Activated CD8-positive, alpha-beta memory T cell treated with anti-CD3 and anti-CD28 coated beads, Interleukin-2, amount 50 U/mL, for 48 hours (primary cell): ENCODE data around the gene SMAP2.

Source experiments
- DNase-seq: peaks from one replicate; pipeline ENCODE4 v3.0.0-alpha.2; 2020

SMAP2 gene

GRCh38 chr1:40423264-40423642 is 49.7 kb downstream of the SMAP2 start:
- DNase-seq: no peak

DNA sequence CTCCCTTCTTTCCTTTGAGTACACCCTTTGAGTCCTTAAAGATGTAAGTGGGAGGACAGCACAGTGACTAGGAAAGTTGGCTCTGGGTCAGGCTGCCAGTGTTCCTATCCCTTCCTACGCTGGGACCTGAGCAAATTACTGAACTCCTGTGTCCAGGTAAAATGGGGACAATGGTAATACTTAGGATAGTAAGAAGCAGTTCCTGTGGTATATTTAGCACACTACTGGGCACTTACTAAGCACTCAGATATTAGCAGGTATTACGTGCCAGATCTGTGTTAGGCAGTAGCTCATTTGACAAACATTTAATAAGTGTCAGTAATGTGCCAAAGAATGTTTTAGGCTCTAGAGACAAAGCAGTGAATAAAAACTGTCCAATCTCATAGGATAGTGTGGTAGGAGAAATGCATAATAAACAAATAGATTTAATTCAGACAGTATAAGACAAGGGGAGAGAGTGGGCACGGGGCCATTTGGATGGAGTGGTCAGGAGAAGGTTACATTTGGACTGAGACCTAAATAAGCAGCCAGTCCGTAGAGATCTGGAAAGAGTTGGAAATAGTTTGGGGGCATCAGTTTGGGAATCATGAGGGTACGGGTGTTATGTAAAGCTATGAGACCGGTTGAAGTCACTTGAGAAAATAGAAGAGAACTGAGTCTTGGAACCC is 50.6 kb downstream of the SMAP2 start:
- no peak for DNase-seq

- DNase-seq: no peak
Measured at GRCh38 chr1:40425198-40425597, 51.7 kb downstream of the SMAP2 start.

DNA sequence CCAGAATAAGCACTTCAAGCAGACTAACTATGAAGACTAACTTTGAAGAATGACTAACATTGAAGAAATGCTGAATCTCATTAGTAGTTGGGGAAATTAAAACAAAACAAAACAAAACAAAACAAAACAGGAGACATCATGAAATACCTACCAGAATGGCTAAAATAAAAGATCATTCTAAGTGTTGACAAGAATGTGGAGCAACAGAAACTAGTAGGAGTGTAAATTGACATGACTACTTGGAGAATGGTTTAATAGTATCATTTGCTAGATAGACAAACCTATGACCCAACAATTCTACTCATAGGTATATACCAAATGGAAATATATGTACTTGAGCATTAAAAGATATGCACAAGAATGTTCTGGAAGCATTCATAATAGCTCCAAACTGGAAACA is 57.9 kb downstream of the SMAP2 start:
- no peak for DNase-seq

GRCh38 chr1:40432644-40433390 is 59.3 kb downstream of the SMAP2 start:
- DNase-seq: no peak

DNA sequence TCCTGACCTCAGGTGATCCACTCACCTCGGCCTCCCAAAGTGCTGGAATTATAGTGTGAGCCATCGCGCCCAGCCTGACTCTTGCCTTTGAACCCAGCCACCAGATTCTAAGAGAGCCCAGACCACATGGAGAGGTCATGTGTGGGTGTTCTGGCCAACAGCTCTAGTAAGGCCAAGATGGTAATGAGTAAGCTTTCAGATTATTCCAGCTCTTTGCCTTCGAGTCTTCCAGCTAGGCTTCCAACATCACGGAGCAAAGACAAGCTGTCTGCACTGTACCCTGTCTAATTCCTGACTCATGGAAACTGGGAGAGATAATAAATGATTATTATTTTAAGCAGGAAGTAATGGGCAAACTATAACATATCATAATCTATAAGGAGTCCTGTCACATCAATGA is 61.9 kb downstream of the SMAP2 start:
- DNase-seq: no peak

- DNase-seq: no peak
Measured at GRCh38 chr1:40435876-40436275, 62.3 kb downstream of the SMAP2 start.

DNA sequence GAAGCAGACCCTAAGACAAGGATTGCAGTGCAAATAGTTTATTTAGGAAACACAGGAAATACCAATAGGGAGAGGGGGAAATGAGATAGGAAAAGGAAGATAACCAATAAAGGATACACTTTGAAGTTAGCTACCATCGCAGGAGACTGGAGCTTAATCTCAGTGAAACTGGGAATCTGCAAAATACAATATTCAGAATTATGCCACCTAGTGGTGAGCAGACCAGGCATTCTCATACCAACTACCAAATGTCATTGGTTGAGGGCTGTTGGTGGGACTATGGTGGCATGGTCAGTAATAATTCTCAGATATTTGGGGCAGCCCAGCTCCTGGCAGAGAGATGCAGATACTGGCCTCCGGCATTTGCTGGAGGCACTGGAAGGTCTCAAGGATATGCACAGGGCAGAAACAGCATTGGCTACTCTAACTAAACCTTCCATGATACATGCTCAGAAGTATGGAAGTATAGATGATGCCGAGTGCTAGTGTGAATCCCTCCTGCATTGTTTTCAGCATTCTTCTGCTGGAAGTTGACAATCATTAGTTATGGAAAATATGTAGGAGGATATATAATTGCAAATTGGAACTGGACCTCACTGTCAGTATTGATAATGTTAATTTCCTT is 65.0 kb downstream of the SMAP2 start:
- no peak for DNase-seq

DNA sequence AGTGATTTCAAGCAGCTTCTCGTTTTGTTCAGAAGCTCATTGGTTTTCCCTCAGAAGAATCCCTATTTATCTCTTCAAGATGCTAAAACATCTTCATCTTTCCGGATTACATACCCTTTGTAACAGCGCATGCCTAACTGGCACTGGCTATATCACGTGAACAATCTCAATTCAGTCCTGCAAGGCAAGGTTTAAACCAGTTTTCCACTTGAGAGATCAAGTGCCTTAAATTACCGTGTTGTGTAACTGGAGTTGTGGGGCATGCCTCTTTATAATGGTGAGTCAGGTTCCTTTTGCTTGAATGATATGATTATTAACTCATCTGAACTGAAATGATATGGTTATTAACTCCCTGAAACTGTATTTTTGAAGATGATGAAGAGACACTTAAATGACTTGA is 65.7 kb downstream of the SMAP2 start:
- no peak for DNase-seq

DNA sequence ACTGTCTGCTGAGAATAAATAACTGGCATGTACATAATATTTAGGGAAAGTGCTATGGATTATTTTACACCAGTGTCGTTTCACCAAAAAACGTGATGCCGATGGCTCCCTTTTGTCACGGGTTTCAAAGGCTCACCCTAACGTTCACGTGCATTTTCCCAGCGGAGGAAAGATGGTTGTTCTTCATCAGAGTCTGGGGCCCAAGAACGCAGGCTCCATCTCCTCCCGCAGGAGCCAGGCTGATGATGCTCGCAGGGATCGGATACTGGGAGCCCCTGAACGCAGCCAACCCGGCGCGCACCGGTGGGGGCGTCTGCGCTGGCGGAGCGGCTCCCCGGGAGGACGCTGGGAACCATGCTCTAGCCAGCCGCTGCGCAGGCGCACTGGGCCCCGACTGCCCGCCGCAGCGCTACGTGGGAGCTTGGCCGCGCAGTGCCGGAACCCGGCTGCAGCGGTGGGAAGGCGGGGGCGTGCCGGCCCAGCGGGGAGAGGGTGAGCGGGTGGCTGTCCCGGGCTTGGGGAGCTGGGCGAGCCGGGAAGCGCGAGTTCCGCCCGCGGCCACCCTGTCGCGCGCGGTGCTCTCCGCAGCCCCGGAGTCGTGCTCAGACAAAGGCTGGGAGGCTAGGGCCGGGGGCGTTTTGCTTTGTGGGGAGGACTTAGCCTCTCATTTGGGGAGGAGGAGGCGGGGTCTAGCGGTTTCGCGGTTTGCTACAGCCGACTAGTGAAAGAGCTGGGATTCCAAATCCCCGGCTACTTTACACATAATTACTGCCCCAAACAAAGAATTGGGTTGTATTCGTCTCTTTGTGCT is 76.4 kb downstream of the SMAP2 start, which contains the start of gene ZFP69B:
ZFP69B (plus strand) TSS at position 793 of the 811 bp plus-strand sequence. CDS start 486 bp downstream, outside the sequence.
- DNase-seq: peak; percentile 98

- DNase-seq: peak; percentile 90
Measured at GRCh38 chr1:40450495-40451237, 77.1 kb downstream of the SMAP2 start.

DNA sequence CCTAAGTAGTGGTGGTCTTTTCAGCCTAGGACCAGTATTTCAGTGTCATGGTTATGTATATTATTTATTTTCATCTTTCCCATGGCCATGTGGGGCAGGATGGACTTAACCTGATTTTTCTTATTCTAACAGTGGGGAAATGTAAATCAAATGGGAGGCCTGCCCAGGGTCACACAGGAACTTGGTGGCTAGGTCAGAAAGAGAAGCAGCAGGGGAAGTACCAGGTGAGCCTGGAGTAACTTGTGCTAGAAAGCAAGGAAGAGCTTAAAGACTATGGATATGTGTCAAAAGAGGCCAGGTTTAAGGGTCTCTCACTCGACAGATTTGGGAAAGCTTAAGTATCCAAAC is 77.7 kb downstream of the SMAP2 start:
- DNase-seq: peak; percentile 53

DNA sequence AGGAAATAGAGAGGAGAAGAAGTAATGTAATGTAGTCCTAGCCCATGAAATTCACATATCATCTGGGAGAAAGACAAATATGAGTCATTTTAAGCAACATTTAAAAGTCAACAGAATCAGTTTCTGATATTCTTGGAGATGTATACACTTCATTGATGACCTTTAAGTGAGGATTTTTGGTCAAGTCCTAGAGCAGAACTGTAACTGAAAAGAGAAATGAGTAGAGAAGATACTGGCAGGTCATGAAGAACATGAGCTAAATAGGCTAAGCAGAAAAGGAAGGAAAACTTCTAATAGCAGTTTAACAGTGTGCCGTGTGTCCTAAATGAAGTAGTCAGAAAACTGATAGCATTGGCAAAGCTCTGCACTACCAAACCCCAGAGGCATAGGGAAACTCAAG is 81.3 kb downstream of the SMAP2 start:
- DNase-seq: no peak

- no peak for DNase-seq
Measured at GRCh38 chr1:40462956-40463590, 89.5 kb downstream of the SMAP2 start.

- DNase-seq: no peak
Measured at GRCh38 chr1:40469327-40469726, 95.8 kb downstream of the SMAP2 start.
